ENCODE results near the gene KLHL18.

KLHL18 gene

DNA sequence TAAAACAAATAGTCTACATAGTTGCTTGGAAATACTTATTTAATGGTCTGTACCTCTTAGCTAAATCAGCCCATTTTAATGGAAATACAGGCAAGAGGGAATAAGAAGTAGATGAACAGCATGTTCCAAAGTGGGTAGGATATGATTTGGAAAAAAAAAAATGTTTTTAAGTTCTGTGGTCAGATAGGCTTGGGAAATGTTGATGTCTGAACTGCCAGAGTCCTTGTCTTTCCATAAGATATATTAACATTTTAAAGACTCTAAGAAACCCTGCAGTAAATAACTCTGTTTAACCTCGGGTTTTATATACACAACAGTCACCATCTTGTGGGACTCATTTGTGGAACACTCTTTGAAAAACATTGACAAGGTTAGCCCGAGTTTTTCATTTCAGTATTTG lies 58.1 kb downstream of the KLHL18 start:
- TF ChIP-seq SUZ12 (IDR thresholded peaks at IDR 0.05) (no peak), ZNF384 (IDR thresholded peaks at IDR 0.05) (no peak), FOXA1 (IDR thresholded peaks at IDR 0.05) (no peak)
- ChIA-PET POLR2A (no interaction called here), CTCF (no interaction called here)

DNA sequence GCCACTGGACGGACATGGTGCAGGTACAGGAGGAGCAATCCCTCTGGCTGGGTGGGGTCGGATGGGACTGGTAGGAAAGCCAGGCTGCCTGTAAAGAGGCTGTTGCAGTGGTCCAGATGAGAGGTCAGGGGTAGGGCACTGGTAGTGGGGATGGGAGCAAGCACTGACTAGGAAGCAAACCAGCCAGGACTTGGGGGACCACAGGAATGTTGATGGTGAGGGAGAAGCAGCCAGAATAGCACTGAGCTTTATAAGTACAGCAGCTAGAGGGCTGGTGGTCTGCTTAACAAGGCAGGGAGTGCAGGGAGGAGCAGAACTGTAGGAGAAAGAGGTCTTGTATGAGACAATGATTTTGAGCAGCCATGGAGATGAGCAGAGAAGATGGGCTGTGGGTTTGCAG lies 59.4 kb downstream of the KLHL18 start:
- no peak for DNase-seq (ENCODE audit: extremely low spot score)
- CTCF ChIA-PET: no interaction called here
- TF ChIP-seq L3MBTL2 (conservative IDR thresholded peaks at IDR 0.05) (no peak), CTBP1 (IDR thresholded peaks at IDR 0.05; ENCODE audit: borderline replicate concordance) (no peak), FOXA1 (IDR thresholded peaks at IDR 0.05) (no peak), NFRKB (IDR thresholded peaks at IDR 0.05) (no peak), TARDBP (IDR thresholded peaks at IDR 0.05) (no peak), BHLHE40 (IDR thresholded peaks at IDR 0.05; ENCODE audit: borderline replicate concordance) (no peak), FOXM1 (IDR thresholded peaks at IDR 0.05; ENCODE audit: borderline replicate concordance) (no peak), ELF4 (IDR thresholded peaks at IDR 0.05) (no peak), ZNF384 (IDR thresholded peaks at IDR 0.05) (no peak), FOXK2 (IDR thresholded peaks at IDR 0.05) (no peak), SUZ12 (IDR thresholded peaks at IDR 0.05) (no peak), ARNT (IDR thresholded peaks at IDR 0.05) (no peak), SP1 (IDR thresholded peaks at IDR 0.05) (no peak)
- POLR2A ChIA-PET: interaction anchor here (1.4 kb wide), 1 partner anchor 179 kb away, joined by 3 read pairs; the partner anchor contains the start of gene SETD2

More for the DNA sequence above, 58.1 kb downstream of the KLHL18 start:
- DNase-seq (ENCODE audit: extremely low spot score): no peak

DNA sequence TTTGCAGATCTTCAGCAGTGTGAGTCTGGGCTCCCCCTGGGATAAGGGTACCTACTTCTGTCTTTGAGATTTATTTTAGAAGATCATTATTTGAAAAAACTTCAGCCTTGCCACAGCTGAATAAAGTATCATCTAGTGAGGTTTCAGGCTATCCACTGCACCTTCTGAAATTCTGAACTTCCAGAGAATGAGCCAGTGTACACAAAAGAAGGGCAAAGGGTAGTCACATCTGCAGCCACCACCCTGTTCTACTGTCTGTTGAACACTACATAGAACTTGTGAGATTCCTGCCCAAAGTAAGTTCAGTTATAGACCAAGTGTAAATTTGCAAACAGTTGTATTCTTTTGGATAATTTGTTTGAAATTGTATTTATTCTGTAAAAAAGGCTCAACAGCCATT lies 60.1 kb downstream of the KLHL18 start:
- TF ChIP-seq NFRKB (IDR thresholded peaks at IDR 0.05): no peak
- TF ChIP-seq, protein P1, sequence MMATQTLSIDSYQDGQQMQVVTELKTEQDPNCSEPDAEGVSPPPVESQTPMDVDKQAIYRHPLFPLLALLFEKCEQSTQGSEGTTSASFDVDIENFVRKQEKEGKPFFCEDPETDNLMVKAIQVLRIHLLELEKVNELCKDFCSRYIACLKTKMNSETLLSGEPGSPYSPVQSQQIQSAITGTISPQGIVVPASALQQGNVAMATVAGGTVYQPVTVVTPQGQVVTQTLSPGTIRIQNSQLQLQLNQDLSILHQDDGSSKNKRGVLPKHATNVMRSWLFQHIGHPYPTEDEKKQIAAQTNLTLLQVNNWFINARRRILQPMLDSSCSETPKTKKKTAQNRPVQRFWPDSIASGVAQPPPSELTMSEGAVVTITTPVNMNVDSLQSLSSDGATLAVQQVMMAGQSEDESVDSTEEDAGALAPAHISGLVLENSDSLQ (IDR thresholded peaks at IDR 0.05): no peak
- TF ChIP-seq SUZ12 (IDR thresholded peaks at IDR 0.05): no peak
- TF ChIP-seq HDGF (IDR thresholded peaks at IDR 0.05; ENCODE audit: borderline replicate concordance): no peak
- TF ChIP-seq FOXK2 (IDR thresholded peaks at IDR 0.05): no peak
- TF ChIP-seq ZNF384 (IDR thresholded peaks at IDR 0.05): no peak
- TF ChIP-seq L3MBTL2 (conservative IDR thresholded peaks at IDR 0.05): no peak
- no peak for TF ChIP-seq LEF1 (IDR thresholded peaks at IDR 0.05; ENCODE audit: borderline replicate concordance)
- no peak for TF ChIP-seq ELF4 (IDR thresholded peaks at IDR 0.05)
- no peak for TF ChIP-seq TARDBP (IDR thresholded peaks at IDR 0.05)
- TF ChIP-seq BHLHE40 (IDR thresholded peaks at IDR 0.05; ENCODE audit: borderline replicate concordance): no peak
- no peak for TF ChIP-seq SP1 (IDR thresholded peaks at IDR 0.05)
- TF ChIP-seq CTBP1 (IDR thresholded peaks at IDR 0.05; ENCODE audit: borderline replicate concordance): no peak
- no peak for TF ChIP-seq FOXM1 (IDR thresholded peaks at IDR 0.05; ENCODE audit: borderline replicate concordance)
- no peak for TF ChIP-seq FOXA1 (IDR thresholded peaks at IDR 0.05)
- CTCF ChIA-PET: no interaction called here
- POLR2A ChIA-PET: interaction anchor here (1.4 kb wide), 1 partner anchor 179 kb away, joined by 3 read pairs; the partner anchor contains the start of gene SETD2
- DNase-seq (ENCODE audit: extremely low spot score): no peak

DNA sequence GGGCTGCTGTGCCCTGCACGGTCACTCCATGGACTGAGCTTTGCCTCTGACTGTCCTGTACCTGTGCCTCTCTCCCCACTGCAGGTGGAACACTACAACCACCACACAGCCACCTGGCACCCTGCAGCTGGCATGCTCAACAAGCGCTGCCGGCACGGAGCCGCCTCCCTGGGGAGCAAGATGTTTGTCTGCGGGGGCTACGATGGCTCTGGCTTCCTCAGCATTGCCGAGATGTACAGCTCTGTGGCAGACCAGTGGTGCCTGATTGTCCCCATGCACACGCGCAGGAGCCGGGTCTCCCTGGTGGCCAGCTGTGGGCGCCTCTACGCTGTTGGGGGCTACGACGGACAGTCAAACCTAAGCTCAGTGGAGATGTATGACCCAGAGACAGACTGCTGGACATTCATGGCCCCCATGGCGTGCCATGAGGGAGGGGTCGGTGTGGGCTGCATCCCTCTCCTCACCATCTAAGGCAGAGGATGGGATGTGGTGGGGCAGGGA lies 60.8 kb downstream of the KLHL18 start:
- ChIA-PET POLR2A (no interaction called here), CTCF (no interaction called here)
- no peak for DNase-seq (ENCODE audit: extremely low spot score)
- TF ChIP-seq FOXK2 (IDR thresholded peaks at IDR 0.05): no peak
- TF ChIP-seq NFRKB (IDR thresholded peaks at IDR 0.05): no peak
- TF ChIP-seq FOXA1 (IDR thresholded peaks at IDR 0.05): no peak
- TF ChIP-seq SP1 (IDR thresholded peaks at IDR 0.05): no peak
- TF ChIP-seq, protein P1 (IDR thresholded peaks at IDR 0.05): no peak
- TF ChIP-seq ELF4 (IDR thresholded peaks at IDR 0.05): no peak
- TF ChIP-seq SUZ12 (IDR thresholded peaks at IDR 0.05): no peak
- no peak for TF ChIP-seq BHLHE40 (IDR thresholded peaks at IDR 0.05; ENCODE audit: borderline replicate concordance)
- TF ChIP-seq CTBP1 (IDR thresholded peaks at IDR 0.05; ENCODE audit: borderline replicate concordance): no peak
- TF ChIP-seq TARDBP (IDR thresholded peaks at IDR 0.05): no peak
- no peak for TF ChIP-seq L3MBTL2 (conservative IDR thresholded peaks at IDR 0.05)
- no peak for TF ChIP-seq LEF1 (IDR thresholded peaks at IDR 0.05; ENCODE audit: borderline replicate concordance)
- no peak for TF ChIP-seq HDGF (IDR thresholded peaks at IDR 0.05; ENCODE audit: borderline replicate concordance)
- no peak for TF ChIP-seq FOXM1 (IDR thresholded peaks at IDR 0.05; ENCODE audit: borderline replicate concordance)
- no peak for TF ChIP-seq ARNT (IDR thresholded peaks at IDR 0.05)
- TF ChIP-seq ZNF384 (IDR thresholded peaks at IDR 0.05): no peak

DNA sequence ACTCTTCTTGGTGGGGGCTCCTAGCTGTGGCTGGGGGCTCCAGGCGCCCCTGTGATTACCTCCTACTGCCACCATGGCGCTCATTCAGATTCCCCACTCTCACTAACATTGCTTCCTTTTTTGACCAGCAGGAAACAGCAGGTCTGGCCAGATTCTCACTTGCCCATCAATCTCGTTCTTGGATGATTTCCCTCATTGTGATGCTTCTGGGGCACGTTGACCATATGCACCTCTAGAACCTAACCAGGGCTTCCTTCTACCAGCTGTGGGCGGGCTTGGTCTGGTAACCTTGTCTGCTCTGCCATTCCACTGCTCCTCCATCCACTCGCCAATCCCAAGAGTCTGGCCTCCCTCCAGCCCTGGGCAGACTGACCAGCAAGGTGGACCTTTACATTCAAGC lies 62.2 kb downstream of the KLHL18 start:
- POLR2A ChIA-PET: no interaction called here
- TF ChIP-seq SUZ12 (IDR thresholded peaks at IDR 0.05) (no peak), FOXA1 (IDR thresholded peaks at IDR 0.05) (no peak), SP1 (IDR thresholded peaks at IDR 0.05) (no peak), FOXK2 (IDR thresholded peaks at IDR 0.05) (no peak), ELF4 (IDR thresholded peaks at IDR 0.05) (no peak), CTBP1 (IDR thresholded peaks at IDR 0.05; ENCODE audit: borderline replicate concordance) (no peak), ZNF384 (IDR thresholded peaks at IDR 0.05) (no peak), TARDBP (IDR thresholded peaks at IDR 0.05) (no peak), HDGF (IDR thresholded peaks at IDR 0.05; ENCODE audit: borderline replicate concordance) (no peak), LEF1 (IDR thresholded peaks at IDR 0.05; ENCODE audit: borderline replicate concordance) (no peak), BHLHE40 (IDR thresholded peaks at IDR 0.05; ENCODE audit: borderline replicate concordance) (no peak), ARNT (IDR thresholded peaks at IDR 0.05) (no peak), NFRKB (IDR thresholded peaks at IDR 0.05) (no peak)
- TF ChIP-seq, protein P1 (IDR thresholded peaks at IDR 0.05): no peak
- DNase-seq (ENCODE audit: extremely low spot score): no peak
- CTCF ChIA-PET: interaction anchor here (0.6 kb wide), 1 partner anchor 8 kb away, joined by 3 read pairs; no protein-coding TSS in a partner anchor

DNA sequence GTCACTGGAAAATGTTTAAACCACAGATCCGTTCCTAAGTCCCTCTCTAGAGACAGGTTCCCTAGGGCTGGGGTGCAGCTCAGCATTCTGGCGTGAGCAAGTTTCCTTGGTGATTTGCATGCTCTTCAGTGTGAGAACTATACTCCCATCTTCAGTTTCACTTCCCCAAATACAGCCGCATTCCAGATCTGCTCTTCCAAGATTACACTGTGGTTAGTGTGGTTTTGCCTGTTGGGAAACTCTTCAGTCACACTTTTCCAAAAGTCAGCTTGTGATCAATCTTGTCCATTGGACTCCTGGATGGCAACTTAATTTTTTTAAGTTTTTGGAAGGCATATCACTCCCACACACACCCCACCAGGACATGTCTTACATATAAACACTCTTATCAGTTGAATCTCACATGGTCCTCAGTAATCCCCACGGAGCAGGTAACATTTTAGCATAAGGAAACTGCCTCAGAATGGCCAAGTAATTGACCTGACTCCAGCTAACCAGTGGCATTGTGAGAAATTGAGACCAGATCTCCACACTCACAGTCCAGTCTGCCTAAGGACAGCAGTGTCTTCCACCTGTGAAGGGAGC lies 64.6 kb downstream of the KLHL18 start:
- POLR2A ChIA-PET: interaction anchor here (1.2 kb wide), 1 partner anchor 33 kb away, joined by 3 read pairs; the partner anchor contains the start of gene PTPN23
- TF ChIP-seq ARNT (IDR thresholded peaks at IDR 0.05) (no peak), FOXM1 (IDR thresholded peaks at IDR 0.05; ENCODE audit: borderline replicate concordance) (no peak), CTBP1 (IDR thresholded peaks at IDR 0.05; ENCODE audit: borderline replicate concordance) (no peak), LEF1 (IDR thresholded peaks at IDR 0.05; ENCODE audit: borderline replicate concordance) (no peak), L3MBTL2 (conservative IDR thresholded peaks at IDR 0.05) (no peak)
- CTCF ChIA-PET: no interaction called here
- no peak for DNase-seq (ENCODE audit: extremely low spot score)
